ENCODE data around the gene PCP4.

- TF ChIP-seq CTCF (IDR thresholded peaks at IDR 0.05 in 4 of 5, conservative IDR thresholded peaks at IDR 0.05 in 1 of 5) (no peak), POLR2A (IDR thresholded peaks at IDR 0.05) (no peak)
These were observed 16.1 kb upstream of the PCP4 start for GRCh38 chr21:39851002-39851618.

Measured in gastrocnemius medialis (tissue), 4 donors.